ENCODE measurements around the gene TBC1D4. TPM values are rescaled to one million over a fixed set of nuclear protein-coding genes. Genes with fewer than 3 reads are reported as not detected.

Gene TBC1D4
- total and polyA plus RNA-seq, 2 donors (not counting 1 experiment from before 2014, with no cell fraction given): 10.3 to 15.4 TPM

DNA sequence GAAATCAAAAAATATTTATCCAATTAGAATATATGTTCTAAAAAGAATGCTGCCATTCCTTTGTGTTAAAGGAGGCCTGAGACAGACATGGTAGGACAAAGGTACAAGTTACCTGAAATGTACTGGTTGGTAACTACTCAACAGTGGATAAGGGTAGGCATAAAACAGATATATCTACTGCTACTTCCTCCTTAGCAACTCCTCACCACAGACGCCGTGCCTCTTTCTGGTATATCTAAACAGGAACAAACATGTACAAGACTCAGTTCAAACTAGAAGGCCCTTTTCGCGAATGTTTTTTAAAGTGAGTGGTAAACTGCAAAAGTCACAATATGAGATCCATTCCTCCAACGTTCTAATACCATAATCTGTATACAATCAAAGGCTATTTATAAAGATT, 86.9 kb downstream of the TBC1D4 start:
- Histone ChIP-seq H3K9ac (ENCODE audit: insufficient read depth, low read length) (no peak overlapping the region), H3K36me3 (ENCODE audit: control insufficient read depth, insufficient read depth, low read length) (no peaks in the 10 kb centered on the region), H3K4me3 (replicated peaks in 1 of 4; ENCODE audit: control extremely low read depth in 1 of 4, insufficient read depth in 1 of 4, low read depth in 3 of 4, low read length in 4 of 4) (no peak overlapping the region), H3K27me3 (ENCODE audit: control insufficient read depth, insufficient read depth, low read length) (no peaks in the 10 kb centered on the region), H3K4me2 (ENCODE audit: extremely low read depth, insufficient read depth, low read length) (no peak overlapping the region), H2AFZ (ENCODE audit: low read length) (no peak overlapping the region), H4K20me1 (ENCODE audit: control insufficient read depth, extremely low read depth, insufficient read depth, low read length) (no peaks in the 10 kb centered on the region), H3K4me1 (ENCODE audit: control insufficient read depth, extremely low read depth, insufficient read depth, low read length) (peaks cover 4% of the 10 kb centered on the region), H3K27ac (ENCODE audit: insufficient read depth, low read length) (no peak overlapping the region), H3K9me3 (ENCODE audit: control insufficient read depth, insufficient read depth, low read depth, low read length) (no peaks in the 10 kb centered on the region), H3K79me2 (ENCODE audit: control insufficient read depth, insufficient read depth, low read length) (no peaks in the 10 kb centered on the region)
- TF ChIP-seq EZH2 (IDR thresholded peaks at IDR 0.05; ENCODE audit: low read length, missing control alignments): no peak
- TF ChIP-seq, protein P1, sequence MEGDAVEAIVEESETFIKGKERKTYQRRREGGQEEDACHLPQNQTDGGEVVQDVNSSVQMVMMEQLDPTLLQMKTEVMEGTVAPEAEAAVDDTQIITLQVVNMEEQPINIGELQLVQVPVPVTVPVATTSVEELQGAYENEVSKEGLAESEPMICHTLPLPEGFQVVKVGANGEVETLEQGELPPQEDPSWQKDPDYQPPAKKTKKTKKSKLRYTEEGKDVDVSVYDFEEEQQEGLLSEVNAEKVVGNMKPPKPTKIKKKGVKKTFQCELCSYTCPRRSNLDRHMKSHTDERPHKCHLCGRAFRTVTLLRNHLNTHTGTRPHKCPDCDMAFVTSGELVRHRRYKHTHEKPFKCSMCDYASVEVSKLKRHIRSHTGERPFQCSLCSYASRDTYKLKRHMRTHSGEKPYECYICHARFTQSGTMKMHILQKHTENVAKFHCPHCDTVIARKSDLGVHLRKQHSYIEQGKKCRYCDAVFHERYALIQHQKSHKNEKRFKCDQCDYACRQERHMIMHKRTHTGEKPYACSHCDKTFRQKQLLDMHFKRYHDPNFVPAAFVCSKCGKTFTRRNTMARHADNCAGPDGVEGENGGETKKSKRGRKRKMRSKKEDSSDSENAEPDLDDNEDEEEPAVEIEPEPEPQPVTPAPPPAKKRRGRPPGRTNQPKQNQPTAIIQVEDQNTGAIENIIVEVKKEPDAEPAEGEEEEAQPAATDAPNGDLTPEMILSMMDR (conservative IDR thresholded peaks at IDR 0.05 in 1 of 2, IDR thresholded peaks at IDR 0.05 in 1 of 2; ENCODE audit: low read depth in 1 of 2, low read length in 2 of 2): no peak
- no peak for DNase-seq (ENCODE audit: low read depth in 2 of 2)

DNA sequence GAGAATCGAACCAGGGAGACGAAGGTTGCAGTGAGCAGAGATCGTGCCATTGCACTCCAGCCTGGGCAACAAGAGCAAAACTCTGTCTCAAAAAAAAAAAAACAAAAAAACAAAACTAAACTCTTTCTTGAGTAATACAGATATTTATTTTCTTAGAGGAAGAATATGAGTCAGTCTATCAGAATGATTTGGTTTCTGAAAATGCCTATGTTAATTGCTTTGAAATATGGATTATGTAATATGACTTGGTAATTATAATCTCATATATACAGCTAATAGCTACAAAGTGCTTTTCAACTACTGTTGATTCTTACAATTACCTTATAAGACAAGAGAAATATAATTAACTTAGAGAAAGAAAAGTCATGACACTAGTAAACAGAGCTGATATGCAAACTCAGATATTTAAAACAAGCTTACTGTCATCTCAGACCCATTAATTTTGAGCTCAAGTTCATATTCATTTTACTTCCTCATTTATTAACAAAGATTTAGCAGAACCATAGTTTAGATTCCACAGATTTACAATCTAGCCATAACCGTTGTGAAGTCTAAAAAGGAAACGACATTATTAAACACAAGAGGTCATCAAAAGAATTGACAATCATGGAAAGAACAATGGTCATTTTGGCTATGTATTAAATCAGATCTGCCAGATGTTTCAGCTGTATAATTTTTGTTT, 88.0 kb downstream of the TBC1D4 start:
- Histone ChIP-seq H3K4me3 (replicated peaks in 1 of 4; ENCODE audit: control extremely low read depth in 1 of 4, insufficient read depth in 1 of 4, low read depth in 3 of 4, low read length in 4 of 4) (no peak overlapping the region), H3K27ac (ENCODE audit: insufficient read depth, low read length) (no peak overlapping the region), H3K9me3 (ENCODE audit: control insufficient read depth, insufficient read depth, low read depth, low read length) (no peaks in the 10 kb centered on the region), H4K20me1 (ENCODE audit: control insufficient read depth, extremely low read depth, insufficient read depth, low read length) (no peaks in the 10 kb centered on the region), H2AFZ (ENCODE audit: low read length) (no peak overlapping the region), H3K27me3 (ENCODE audit: control insufficient read depth, insufficient read depth, low read length) (no peaks in the 10 kb centered on the region), H3K36me3 (ENCODE audit: control insufficient read depth, insufficient read depth, low read length) (no peaks in the 10 kb centered on the region), H3K79me2 (ENCODE audit: control insufficient read depth, insufficient read depth, low read length) (no peaks in the 10 kb centered on the region), H3K9ac (ENCODE audit: insufficient read depth, low read length) (no peak overlapping the region), H3K4me1 (ENCODE audit: control insufficient read depth, extremely low read depth, insufficient read depth, low read length) (peaks cover 4% of the 10 kb centered on the region), H3K4me2 (ENCODE audit: extremely low read depth, insufficient read depth, low read length) (no peak overlapping the region)
- no peak for TF ChIP-seq EZH2 (IDR thresholded peaks at IDR 0.05; ENCODE audit: low read length, missing control alignments)
- TF ChIP-seq, protein P1 (conservative IDR thresholded peaks at IDR 0.05 in 1 of 2, IDR thresholded peaks at IDR 0.05 in 1 of 2; ENCODE audit: low read depth in 1 of 2, low read length in 2 of 2): no peak
- peak in 1 of 2 donors; percentile 40 for DNase-seq (ENCODE audit: low read depth in 2 of 2)

DNA sequence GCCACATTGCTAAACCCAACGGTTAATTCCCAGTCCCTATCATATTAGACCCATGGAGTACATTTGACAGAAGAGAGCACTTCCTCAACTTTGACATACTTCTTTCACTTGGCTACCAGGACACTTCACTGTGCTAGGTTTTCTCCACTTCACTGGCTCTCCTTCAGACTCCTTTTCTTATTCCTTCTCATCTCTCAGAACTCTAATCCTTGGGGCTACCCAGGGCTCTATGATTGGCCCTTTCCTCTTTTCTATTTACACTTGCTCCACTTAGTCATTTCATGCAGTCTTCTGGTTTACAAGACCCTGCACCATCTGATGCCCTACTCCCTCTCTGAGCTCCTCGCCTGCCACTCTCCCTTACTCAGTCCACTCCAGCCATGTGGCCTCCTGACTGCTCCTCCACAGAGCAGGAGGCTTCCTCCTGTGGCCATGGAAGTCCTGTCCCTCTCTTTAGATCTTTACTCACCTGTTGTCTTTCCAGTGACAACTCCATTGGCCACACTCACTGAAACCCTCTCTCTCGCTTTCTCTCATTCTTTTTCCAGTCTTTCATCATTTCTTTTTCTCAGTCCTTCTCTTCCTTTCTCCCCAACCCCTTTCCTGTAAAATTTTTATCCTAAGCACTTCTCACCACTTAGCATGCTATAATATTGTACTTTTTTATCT, 90.4 kb downstream of the TBC1D4 start:
- TF ChIP-seq, protein P1 (conservative IDR thresholded peaks at IDR 0.05 in 1 of 2, IDR thresholded peaks at IDR 0.05 in 1 of 2; ENCODE audit: low read depth in 1 of 2, low read length in 2 of 2): no peak
- TF ChIP-seq EZH2 (IDR thresholded peaks at IDR 0.05; ENCODE audit: low read length, missing control alignments): no peak
- H3K4me1 ChIP-seq (ENCODE audit: control insufficient read depth, extremely low read depth, insufficient read depth, low read length): peaks cover 4% of the 10 kb centered on the region
- H3K27ac ChIP-seq (ENCODE audit: insufficient read depth, low read length): no peak overlapping the region
- no peaks in the 10 kb centered on the region for H3K79me2 ChIP-seq (ENCODE audit: control insufficient read depth, insufficient read depth, low read length)
- no peak overlapping the region for H3K4me2 ChIP-seq (ENCODE audit: extremely low read depth, insufficient read depth, low read length)
- DNase-seq (ENCODE audit: low read depth in 2 of 2): no peak
- H3K9ac ChIP-seq (ENCODE audit: insufficient read depth, low read length): no peak overlapping the region
- H3K27me3 ChIP-seq (ENCODE audit: control insufficient read depth, insufficient read depth, low read length): no peaks in the 10 kb centered on the region
- H3K9me3 ChIP-seq (ENCODE audit: control insufficient read depth, insufficient read depth, low read depth, low read length): no peaks in the 10 kb centered on the region
- H3K36me3 ChIP-seq (ENCODE audit: control insufficient read depth, insufficient read depth, low read length): no peaks in the 10 kb centered on the region
- H2AFZ ChIP-seq (ENCODE audit: low read length): no peak overlapping the region
- H3K4me3 ChIP-seq (replicated peaks in 1 of 4; ENCODE audit: control extremely low read depth in 1 of 4, insufficient read depth in 1 of 4, low read depth in 3 of 4, low read length in 4 of 4): no peak overlapping the region
- no peaks in the 10 kb centered on the region for H4K20me1 ChIP-seq (ENCODE audit: control insufficient read depth, extremely low read depth, insufficient read depth, low read length)

All from fibroblast of lung (primary cell).